ENCODE data around the gene KAZN.

DNA sequence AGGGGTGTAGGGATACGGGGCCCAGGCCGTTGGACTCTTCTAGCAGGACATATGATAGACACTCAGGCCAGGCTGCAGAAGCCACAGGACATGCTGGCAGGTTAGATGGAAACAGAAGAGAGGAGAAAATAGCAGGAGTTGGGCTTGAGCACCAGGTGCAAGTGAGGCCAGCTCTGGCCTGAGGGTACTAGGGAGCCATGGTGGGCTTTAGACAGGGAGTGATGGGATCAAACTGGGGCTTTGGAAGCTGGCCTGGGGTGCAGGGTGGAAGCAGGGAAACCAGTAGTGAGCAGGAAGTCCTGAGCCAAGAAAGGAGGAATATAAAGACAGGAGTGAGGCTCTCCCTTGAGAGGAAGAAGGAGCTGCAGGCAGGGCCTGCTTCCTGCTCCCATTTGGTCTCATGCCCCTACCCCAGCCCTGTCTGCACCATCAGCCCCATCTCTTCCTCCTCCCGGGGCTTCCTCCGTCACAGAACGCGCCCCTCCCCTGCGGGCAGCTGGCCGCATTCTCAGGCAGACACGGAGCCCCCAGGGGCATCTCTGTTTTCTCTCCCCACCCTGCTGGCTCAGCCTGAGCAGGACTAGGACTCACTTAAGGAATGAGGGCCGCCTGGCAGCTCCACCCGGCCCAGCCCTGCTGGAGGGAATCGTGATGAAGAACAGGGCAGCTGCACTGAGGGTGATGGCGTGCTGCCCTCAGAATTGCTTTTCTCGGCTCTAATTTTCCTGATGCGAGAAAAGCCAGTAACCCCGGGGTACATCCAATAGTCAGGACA is 389.5 kb downstream of the KAZN start:
- TF ChIP-seq POLR2A (IDR thresholded peaks at IDR 0.05) = no peak
- TF ChIP-seq, protein P1, sequence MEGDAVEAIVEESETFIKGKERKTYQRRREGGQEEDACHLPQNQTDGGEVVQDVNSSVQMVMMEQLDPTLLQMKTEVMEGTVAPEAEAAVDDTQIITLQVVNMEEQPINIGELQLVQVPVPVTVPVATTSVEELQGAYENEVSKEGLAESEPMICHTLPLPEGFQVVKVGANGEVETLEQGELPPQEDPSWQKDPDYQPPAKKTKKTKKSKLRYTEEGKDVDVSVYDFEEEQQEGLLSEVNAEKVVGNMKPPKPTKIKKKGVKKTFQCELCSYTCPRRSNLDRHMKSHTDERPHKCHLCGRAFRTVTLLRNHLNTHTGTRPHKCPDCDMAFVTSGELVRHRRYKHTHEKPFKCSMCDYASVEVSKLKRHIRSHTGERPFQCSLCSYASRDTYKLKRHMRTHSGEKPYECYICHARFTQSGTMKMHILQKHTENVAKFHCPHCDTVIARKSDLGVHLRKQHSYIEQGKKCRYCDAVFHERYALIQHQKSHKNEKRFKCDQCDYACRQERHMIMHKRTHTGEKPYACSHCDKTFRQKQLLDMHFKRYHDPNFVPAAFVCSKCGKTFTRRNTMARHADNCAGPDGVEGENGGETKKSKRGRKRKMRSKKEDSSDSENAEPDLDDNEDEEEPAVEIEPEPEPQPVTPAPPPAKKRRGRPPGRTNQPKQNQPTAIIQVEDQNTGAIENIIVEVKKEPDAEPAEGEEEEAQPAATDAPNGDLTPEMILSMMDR (IDR thresholded peaks at IDR 0.05) = no peak
